ENCODE measurements around the gene DHRS7. TPM values are rescaled to one million over a fixed set of nuclear protein-coding genes. Genes with fewer than 3 reads are reported as not detected.

The DHRS7 gene
- total and polyA plus RNA-seq, 12 donors: 24.5 to 73.9 (median 33.1) TPM

GRCh38 chr14:60133487-60133886 lies 31.7 kb downstream of the DHRS7 start:
- no peak overlapping the region for H3K27ac ChIP-seq
- no peak overlapping the region for H3K4me3 ChIP-seq
- no peaks in the 10 kb centered on the region for H3K4me1 ChIP-seq
- ATAC-seq (no peak), DNase-seq (no peak)
- H3K9me3 ChIP-seq: no peaks in the 10 kb centered on the region
- peaks cover 0 to 72% (median 0%) of the 10 kb centered on the region in 9 donors for H3K36me3 ChIP-seq
- WGBS, 2 donors: 90 to 97% methylated on average over 2 of the region's 2 CpGs
- no peaks in the 10 kb centered on the region for H3K27me3 ChIP-seq
- intact Hi-C loops (cut with DNase I): no loop called here
- TF ChIP-seq CTCF (IDR thresholded peaks at IDR 0.05): no peak

- Histone ChIP-seq H3K36me3 (peaks cover 0 to 100% (median 55%) of the 10 kb centered on the region in 9 donors), H3K4me3 (no peak overlapping the region), H3K9me3 (no peaks in the 10 kb centered on the region), H3K27me3 (no peaks in the 10 kb centered on the region), H3K27ac (no peak overlapping the region), H3K4me1 (no peaks in the 10 kb centered on the region)
- ATAC-seq (no peak), DNase-seq (no peak)
- TF ChIP-seq CTCF (IDR thresholded peaks at IDR 0.05): no peak
- intact Hi-C loops (cut with DNase I): loop anchor here in 1 of 10 donors (2.0 kb wide), 1 partner anchor 37 kb away; no protein-coding TSS in a partner anchor
Observed at GRCh38 chr14:60125918-60126317, 39.3 kb downstream of the DHRS7 start.

- ATAC-seq (no peak), DNase-seq (no peak)
- intact Hi-C loops (cut with DNase I): no loop called here
- Histone ChIP-seq H3K36me3 (peaks cover 0 to 72% (median 35%) of the 10 kb centered on the region in 9 donors), H3K27ac (no peak overlapping the region), H3K4me1 (peaks cover 0 to 7% (median 0%) of the 10 kb centered on the region in 9 donors), H3K27me3 (no peaks in the 10 kb centered on the region), H3K9me3 (no peaks in the 10 kb centered on the region), H3K4me3 (no peak overlapping the region)
- WGBS, 2 donors: 68 to 72% methylated on average over 4 of the region's 4 CpGs
- TF ChIP-seq CTCF (IDR thresholded peaks at IDR 0.05): no peak
Observed at GRCh38 chr14:60116181-60116580, 49.0 kb downstream of the DHRS7 start.

GRCh38 chr14:60114881-60115280 lies 50.3 kb downstream of the DHRS7 start:
- intact Hi-C loops (cut with DNase I): no loop called here
- Histone ChIP-seq H3K4me1 (peaks cover 0 to 7% (median 0%) of the 10 kb centered on the region in 9 donors), H3K9me3 (no peaks in the 10 kb centered on the region), H3K4me3 (no peak overlapping the region), H3K27ac (no peak overlapping the region), H3K27me3 (no peaks in the 10 kb centered on the region), H3K36me3 (peaks cover 0 to 61% (median 35%) of the 10 kb centered on the region in 9 donors)
- WGBS, 2 donors: 1 to 55% methylated on average over 1 of the region's 1 CpG
- no peak for TF ChIP-seq CTCF (IDR thresholded peaks at IDR 0.05)
- ATAC-seq (no peak), DNase-seq (no peak)

Measured in heart right ventricle (tissue), 16 donors.